ENCODE data around the gene ROR2.

The ROR2 gene

GRCh38 chr9:91873637-91874051, 76.4 kb downstream of the ROR2 start:
- no peak for DNase-seq

DNA sequence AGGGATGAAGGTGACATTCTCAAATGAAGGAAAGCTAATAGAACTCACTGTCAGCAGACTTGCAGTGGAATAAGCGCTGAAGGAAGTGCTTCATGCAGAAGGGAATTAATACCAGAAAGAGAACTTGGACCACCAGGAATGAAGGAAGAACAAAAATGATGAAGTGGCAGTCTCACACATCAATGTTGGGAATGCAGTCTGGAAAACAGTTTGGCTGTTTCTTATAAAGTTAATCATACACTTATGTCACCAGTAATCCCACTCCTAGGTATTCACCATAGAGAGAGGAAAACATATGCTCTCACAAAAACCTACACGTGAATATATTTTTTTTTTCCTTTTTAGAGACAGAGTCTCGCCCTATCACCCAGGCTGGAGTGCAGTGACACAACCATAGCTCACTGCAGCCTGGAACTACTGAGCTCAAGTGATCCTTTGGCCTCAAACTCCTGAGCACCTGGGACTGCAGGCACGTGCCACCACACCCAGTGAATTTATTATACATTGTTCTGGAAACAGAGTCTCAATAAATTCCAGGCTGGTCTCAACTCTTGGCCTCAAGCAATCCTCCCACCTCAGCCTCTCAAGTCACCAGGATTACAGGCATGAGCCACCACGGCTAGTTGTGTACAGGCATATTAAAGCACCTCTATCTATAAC, 81.2 kb downstream of the ROR2 start:
- no peak for DNase-seq

GRCh38 chr9:91867740-91868139, 82.3 kb downstream of the ROR2 start:
- no peak for DNase-seq

DNA sequence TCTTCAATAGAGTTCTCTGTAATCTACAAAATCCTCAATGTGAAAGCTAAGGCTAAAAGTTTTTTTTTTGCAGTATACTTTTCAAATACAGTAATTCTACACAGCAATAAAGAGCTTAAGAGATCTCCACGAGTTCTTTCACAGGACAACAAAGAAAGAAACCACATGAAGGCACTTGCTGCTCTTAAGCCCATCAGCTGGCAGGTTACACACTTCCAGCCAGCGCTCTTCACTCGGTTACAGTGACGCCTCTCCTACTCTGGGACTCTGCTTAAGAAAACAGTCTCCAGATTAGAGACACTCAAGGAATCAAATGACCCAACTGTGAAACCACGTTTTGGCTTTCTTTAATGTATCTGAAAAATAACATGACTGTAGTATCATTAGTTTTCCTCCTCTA, 85.0 kb downstream of the ROR2 start:
- DNase-seq: no peak

- no peak for DNase-seq
These were observed 85.6 kb downstream of the ROR2 start for GRCh38 chr9:91864380-91864779.

- no peak for DNase-seq
These were observed 86.6 kb downstream of the ROR2 start for GRCh38 chr9:91863469-91863868.

DNA sequence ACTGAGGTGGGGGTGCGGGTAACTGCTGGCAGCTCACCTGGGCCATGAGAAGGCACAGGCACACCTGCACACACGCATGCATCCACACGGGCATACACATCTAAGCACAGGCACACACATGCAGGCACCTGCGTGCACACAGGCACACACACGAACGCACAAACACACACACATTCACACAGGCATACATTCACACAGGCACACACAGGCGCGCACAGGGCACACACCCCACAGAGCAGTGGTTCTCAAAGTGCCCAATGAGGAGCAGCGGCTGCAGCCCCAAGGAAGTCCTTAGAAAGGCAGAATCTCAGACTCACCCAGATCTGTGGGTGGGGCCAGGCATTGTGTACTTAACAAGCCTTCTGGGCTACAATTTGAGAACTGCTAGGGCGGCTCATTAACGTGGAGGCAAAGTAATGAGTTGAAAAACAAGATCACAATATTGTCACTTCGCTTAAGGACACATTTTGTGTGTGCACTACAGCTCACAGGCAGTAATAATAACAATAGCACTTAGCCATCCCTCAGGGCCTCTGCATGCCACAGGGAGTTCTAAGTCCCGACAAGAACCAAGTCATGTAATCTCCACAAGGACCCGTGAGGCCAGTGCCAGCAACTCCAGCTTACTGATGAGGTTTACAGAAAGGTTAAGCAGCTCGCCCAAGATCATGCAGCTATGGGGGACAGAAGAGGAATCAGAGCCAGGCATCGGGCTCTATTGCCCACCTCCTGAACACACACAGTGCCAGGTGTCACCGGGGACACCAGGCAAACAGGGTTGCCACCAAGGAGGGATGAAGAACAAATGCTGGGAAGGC, 91.6 kb downstream of the ROR2 start:
- no peak for DNase-seq

DNA sequence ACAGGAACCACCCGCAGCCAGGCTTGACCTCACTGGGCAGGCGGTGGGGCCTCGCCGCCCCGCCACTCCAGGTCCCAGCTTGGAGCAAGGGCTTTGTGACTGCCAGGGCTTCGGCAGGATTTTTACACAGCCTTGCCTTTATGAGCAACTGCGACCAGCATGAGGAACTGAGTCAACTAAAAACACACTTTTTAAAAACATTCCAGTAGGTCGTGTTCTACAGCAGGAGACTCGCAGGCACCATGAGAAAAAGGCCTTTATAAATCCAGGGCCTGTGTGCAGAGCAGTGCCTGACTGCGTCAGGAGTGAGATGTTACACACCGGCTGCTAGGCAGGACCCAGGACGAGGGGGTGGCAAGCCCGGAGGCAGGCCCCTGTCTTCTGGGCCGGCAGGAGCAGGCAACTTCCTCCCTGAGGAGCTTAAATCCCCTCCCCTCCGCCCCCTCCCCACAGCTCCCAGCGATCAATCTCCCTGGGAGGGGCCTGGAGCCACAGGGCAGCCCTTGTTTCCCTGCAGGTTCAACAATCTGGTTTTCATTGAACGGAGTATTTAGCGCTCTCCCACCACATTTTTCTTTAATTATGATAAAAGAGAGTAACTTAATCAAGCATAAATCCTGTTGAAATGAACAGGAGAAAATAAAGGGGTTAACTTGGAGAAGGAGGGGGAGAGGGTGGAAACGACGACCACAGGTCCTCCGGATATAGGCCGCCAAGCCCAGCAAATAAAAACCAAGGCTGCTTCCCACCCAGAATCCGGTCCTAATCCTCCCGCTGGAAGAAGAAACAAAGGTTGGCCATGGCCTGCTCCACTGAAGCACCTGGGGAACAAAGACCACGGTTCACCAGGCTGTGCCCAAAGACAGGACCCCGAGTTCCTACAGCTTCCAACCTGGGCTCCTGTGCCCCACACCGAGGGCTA, 92.5 kb downstream of the ROR2 start:
- no peak for DNase-seq

- no peak for DNase-seq
These were observed 93.6 kb downstream of the ROR2 start for GRCh38 chr9:91856419-91856818.

DNA sequence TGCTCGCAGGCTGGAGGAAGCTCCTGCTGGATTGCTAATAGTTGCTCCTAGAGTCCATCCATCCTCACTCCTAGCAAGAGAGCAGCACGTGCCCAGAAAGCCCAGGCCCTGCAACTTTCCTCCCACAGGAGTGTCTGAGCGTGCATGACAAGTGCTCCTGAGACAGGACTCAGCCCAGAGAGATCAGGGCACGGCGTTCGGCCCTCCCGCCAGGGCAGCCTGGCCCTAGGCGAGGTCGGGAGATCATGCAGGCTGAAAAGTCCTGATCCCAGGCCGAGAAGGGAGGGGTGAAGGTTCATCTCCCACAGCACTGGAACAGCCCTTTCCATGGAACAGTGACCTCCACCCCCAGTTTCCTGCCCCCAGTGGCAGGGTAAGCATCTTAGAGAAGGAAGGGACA, 94.8 kb downstream of the ROR2 start:
- no peak for DNase-seq

DNA sequence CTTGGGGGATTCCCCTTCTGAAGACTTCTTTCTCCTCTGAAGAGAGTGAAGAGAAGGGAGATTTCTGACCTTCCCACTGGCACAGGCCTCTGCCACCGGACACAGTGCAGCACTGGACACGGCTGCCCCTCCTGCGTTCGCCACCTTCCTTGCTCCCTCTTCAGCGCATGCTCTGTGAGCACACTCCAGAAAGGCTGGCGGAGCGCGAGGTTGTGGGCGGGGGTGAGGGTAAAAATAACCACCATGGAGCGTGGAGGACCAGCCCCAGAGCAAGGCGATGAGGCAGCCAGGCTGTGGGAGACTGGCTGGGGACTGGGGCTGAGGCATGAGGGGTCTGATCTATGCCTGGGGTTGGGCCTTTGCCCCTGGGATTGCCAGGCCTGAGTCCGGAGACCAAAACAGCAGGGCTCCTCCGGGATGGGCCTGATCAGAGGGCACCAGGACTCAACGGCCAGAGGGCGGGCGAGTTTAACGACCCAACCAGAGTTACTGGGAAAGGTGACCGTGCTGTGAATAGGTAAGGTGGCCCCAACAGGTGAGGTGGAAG, 97.2 kb downstream of the ROR2 start:
- no peak for DNase-seq

GRCh38 chr9:91849694-91850093, 100.3 kb downstream of the ROR2 start:
- no peak for DNase-seq

DNA sequence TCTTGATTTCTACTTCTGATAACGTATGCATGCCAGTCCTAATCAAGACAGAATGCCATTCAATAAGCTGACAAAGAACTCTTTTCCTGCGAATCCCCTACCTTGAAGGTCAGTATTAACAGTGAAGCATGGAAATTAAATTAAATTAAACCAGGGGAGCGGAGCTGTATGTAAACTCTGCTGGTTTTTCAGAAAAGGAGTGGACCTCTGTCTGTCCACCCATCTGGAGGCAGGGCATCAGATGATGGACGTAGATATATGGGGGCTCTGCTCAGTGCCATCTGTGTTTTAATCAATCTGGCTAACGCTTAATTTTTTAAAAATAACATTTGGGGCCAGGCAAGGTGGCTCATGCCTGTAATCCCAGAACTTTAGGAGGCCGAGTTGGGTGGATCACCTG, 101.9 kb downstream of the ROR2 start:
- no peak for DNase-seq

GRCh38 chr9:91847581-91848091, 102.4 kb downstream of the ROR2 start:
- no peak for DNase-seq

- DNase-seq: no peak
These were observed 104.1 kb downstream of the ROR2 start for GRCh38 chr9:91845879-91846278.

GRCh38 chr9:91844701-91845291, 105.2 kb downstream of the ROR2 start:
- no peak for DNase-seq

DNA sequence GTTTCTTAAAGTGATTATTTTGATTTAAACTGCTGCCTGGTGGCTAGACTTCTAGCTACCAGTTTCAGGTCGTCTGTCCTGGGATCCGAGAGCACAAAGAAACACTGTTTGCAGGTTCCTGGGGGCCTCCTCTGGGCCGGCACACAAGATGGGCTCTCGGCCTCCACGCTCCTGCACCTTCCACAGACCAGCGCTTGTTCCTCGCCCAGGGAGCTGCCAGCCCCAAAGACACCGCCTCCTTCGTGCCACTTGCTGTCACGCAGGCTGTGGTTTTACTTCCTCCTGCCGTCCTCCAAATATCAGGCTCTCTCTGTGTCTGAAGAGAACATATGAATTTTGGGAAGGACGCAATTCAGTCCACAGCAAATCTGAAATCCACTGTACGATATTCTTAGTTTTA, 105.8 kb downstream of the ROR2 start:
- no peak for DNase-seq

- DNase-seq: no peak
These were observed 106.3 kb downstream of the ROR2 start for GRCh38 chr9:91843623-91844148.

- DNase-seq: no peak
These were observed 106.9 kb downstream of the ROR2 start for GRCh38 chr9:91843093-91843492.

- DNase-seq: no peak
These were observed 107.5 kb downstream of the ROR2 start for GRCh38 chr9:91842358-91843049.

GRCh38 chr9:91841591-91841990, 108.4 kb downstream of the ROR2 start:
- DNase-seq: no peak

DNA sequence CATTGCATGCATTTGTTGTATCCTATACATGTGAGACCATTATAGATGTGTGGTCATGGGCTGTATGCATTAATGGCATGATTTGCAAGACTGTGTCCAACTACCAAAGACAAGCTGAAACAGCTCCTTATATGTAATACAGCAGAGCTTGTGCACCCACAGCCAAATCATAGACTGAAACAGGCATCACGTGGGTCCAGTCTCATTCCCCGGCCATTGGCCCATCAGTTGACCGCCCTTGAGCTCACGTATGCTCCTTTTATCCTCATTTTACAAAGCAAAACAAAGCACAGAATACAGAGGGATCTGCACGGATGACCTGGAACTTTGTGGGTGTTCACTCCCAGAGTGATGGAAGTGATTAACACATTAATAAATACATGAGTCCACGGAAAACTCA, 109.1 kb downstream of the ROR2 start:
- no peak for DNase-seq
